G401.6 (cell line): ENCODE measurements around the gene STRA6.
"Not testable (repeated sequence)": the region's sequence is repeated elsewhere in the genome, so short reads cannot be mapped to it uniquely, and the experiment has no call there.

ENCODE experiments used
- FAIRE-seq: peaks from 2 replicates; lab custom pipeline; 2012; peaks lifted over from hg19 to GRCh38; lab: Jason Lieb, UNC

The STRA6 gene

GRCh38 chr15:74160390-74160789 is 42.2 kb downstream of the STRA6 start:
- not testable (repeated sequence) for FAIRE-seq

DNA sequence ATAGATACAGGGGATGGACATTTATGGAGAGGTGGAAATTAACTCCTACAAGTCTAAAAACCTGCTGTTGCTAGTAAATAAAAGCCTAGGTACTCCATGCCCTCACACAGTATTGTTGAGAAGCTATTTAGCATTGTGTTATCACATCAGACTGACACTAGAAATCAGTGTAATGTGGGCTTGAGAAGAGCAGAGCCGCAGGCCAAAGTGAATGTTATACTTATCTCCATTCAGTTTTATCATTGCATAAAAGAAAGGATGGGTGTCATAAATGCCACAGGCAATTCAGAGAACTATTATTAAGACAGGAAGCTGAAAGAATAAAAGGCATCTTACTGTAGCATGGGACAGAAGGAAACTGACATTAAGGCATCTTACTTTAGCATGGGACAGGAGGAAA is 42.8 kb downstream of the STRA6 start:
- no peak for FAIRE-seq

DNA sequence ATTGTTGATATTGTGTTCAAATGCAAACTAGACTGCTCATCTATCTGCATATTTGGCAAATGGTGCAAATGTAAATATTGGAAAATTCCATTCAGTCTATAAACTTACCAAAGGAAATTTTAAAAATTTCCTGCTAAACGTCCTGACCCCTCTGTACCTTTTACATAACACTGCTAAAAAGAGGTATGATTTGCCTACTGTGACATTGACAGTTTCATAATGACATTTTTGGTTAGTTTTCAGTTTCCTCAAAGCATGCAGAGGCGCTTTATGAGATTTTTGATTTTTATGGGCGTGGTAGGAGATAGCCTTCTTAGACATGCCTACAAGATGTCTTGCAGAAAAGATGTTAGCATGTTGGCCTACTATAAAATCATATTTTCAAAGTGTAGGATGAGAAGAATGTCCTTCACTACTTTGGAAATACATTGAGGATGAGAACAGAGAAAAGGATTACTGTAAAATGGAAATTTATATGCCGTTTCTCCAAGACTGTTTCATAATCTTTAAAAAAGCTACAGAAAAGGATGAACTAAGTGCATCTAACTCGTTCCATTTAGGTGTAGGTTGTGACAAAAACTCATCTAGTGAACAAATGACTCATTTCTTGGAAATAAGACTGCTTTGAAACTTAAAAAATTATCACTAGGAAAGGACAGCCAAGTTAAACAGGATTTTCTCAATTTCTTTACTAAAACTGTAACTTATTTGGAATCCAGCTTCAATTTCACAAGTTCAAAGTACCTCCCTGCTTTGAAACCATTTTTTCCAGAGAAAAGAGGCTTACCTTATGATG is 43.5 kb downstream of the STRA6 start:
- no peak for FAIRE-seq

DNA sequence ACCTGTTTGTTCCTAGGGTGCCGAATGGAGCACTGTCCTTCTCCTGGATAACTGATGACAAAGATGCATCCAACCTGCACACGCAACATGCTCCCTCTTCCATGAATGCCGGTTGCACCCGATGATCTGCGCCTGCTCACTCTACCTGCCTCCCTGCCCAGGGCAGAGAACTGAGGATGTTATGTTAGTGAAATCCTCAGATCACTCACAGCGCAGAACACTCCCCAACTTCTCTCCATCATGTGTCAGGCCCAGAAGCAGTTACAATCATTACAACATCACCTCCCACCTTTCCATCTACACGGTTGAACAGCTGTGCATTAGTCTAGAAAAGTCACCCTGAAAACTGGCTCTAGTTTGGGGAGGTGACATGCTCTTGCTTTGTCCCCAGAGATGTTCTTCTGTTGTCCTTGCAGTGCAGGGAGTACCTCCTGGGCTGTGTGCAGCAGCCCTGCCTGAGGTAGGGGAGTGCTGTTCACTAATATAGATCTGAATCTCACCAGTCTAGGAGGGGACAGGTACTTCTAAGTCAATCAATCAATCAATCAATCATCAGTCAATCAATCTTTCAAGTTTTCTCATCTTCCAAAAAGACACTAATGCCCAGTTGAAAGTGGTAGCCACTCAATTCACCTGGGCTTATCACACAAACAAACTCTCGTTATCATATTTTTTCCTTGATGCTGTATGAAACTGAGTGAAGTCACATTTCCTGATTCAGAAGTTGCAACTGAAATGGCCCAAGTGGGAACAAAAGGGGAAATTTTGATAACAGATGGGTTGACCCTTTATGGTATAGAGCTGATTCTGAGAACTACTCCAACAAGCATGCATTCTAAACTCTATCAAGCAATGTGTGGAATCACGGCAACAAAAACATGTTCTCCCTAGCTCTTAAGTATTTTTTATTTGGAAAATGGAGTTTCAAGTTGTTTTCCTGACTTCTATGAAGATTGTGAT is 44.4 kb downstream of the STRA6 start:
- FAIRE-seq = no peak

DNA sequence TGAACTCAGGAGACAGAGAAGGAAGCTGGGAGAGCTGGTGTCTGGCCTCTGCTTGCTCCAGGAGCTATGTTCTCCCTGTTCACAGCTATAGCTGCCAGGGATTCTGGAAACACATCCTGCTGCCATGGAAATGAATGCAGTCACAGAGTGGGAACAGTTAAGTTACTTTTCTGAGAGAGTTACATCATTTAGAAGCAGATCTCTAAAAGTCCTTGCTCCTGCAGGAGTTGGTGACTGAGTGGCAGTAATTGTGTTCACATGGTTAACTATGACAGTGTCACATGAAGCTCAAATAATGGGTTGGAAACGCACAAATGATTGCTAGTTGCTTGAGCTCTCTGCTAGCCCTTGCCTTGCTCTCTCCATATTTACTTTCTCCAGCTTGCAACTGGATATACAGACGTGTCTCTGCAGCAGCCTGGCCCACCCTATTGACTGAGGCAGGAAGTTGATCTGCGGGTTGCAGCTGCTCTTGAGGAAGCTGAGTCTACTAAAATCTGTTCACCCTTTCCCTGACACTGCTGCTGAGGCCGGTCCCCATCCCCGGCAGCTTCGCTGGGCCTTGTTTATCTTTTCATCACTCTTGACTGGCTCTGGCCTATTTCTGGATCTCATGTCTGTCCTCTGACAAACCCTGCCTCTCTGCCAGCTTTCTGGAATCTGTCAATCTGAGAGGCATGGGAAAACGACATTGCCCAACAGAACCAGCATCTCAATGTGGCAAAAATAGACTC is 45.7 kb downstream of the STRA6 start:
- no peak for FAIRE-seq

- FAIRE-seq = no peak
Measured at GRCh38 chr15:74155766-74156417, 46.7 kb downstream of the STRA6 start.

- FAIRE-seq = no peak
Measured at GRCh38 chr15:74147051-74147450, 55.5 kb downstream of the STRA6 start.

GRCh38 chr15:74146277-74146800 is 56.2 kb downstream of the STRA6 start:
- no peak for FAIRE-seq

DNA sequence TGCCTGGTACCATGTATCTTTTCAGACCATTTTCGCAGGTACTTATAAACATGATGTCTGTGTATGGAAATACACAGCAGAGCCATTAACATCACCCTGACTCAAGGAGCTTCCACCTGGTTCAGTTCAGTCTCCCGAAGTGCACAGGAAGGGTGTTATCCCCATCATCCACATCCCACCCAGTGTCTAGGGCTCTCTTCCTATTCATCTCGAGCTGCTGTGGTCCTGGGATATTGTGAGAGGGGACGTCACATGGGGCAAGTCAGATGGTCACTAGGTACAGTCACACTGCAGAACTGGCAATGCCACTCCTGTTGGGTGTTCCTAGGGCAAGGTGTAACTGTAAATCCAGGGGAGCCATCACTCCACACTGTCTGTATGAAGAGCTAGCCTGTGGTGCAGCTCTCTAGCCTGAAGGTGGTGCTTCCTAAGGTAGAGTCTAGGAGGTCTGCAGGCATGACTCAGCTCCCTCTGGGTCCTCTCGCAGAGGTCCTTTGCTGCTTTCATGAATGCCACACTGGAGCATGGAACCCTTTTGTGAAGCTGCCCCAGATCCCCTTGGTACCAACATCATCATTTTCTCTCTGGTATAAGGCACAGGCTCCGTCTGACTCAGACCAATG is 58.3 kb downstream of the STRA6 start:
- FAIRE-seq = no peak

DNA sequence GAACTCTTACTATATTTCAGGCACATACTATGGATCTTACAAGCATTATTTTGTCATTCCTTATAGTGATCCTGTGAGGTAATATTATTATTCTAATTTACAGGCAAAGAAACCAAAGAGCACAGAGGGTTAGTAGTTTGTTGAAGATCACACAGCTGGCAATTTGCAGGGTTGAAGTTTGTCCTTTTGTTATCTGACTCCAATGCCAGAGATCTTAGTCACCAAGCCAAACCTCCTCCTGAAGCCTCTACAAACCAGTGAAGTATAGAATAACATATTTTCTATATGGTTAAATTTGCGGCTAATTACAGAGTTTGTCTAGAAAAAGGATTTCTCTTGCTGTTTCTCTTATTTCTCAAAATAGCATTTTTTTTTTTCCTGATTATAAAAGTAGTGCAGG is 61.0 kb downstream of the STRA6 start:
- no peak for FAIRE-seq

- no peak for FAIRE-seq
Measured at GRCh38 chr15:74138642-74139041, 63.9 kb downstream of the STRA6 start.

DNA sequence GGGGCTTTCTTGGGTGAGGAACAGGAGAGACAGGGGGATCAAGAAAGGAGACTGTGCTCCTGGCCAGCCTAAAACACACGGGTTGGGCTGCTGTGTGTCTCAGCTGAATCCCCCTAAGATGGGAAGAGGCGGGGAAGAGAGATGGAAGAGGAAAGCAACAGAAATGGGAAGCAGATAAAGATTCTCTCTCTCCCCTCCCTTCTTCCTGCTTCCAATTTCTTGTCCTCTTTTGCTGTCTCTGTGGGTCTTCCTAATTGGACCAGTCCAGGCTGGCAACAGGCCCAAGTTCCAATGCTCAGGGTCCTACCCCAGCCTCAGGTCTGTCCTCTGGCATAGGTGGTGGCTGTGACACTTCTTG is 65.1 kb downstream of the STRA6 start:
- FAIRE-seq = no peak

DNA sequence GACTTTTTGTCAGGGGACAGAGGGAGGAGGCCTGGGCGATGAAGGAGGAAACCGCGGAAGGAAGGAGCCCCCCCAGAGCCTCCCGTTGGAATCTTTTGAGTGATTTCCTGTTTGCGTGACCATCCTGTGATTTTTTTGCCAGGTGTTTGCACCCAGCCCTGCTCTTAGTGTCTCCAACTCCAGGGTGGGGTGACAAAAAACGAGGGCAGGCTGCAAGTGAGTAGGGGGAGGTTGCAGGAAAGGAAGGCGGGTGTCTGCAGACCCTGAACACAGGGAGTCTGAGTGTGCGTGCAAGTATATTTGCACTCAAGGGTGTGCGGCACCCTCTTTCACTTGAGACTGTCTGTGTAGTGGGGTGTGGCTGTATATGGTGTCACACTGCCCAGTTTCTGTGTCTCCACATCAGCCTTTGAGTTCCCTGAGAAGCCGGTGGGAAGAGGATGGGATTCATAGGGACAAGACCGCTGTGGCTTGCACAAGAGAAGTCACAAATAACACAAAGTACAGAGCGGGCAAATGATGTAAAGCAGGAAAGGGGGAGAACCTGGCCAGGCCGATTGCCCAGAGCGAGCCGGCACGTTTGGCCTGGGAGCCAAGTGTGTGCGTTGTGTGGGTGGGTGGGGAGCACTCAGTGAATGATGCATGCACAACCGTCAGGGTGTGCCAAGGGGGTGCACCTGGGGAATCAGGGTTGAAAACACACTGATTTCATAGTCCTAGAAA is 65.6 kb downstream of the STRA6 start:
- no peak for FAIRE-seq

DNA sequence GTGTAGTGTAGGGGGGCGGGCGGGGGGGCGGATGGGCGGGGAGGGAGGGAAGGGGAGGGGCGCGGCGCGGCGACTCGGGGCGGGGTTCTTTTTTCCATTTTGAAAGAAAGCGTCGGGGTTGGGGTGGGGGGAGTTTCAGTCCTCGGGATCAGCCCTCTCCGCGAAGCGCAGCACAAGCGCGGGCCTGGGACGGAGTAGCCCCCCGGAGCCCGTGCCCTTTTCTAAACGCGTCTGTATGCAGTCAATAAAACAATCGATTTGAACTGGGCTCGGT is 66.1 kb downstream of the STRA6 start:
- no peak for FAIRE-seq

DNA sequence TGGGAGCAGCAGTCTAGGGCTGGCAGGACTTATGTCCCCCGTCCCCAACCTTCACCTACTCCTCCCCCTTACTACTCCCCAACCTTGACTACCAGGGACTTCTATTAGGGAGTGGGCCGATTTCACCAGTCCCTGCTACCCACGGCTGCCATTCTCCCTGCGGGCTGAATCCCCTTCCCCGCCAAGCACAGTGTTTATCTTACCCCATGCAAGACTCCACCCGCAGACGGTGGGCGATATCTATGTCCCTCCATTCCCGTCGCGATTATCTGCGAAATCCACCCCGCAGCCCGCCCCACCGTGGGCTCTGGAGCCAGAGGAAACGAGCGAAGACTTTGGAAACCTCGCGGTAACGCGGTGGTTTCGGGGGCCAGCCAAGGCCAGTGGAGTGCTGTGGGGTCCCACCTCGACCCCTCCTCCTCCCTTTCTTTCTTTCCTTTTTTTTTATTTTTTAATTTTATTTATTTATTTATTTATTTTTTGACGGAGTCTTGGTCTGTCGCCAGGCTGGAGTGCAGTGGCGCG is 67.5 kb downstream of the STRA6 start:
- no peak for FAIRE-seq

DNA sequence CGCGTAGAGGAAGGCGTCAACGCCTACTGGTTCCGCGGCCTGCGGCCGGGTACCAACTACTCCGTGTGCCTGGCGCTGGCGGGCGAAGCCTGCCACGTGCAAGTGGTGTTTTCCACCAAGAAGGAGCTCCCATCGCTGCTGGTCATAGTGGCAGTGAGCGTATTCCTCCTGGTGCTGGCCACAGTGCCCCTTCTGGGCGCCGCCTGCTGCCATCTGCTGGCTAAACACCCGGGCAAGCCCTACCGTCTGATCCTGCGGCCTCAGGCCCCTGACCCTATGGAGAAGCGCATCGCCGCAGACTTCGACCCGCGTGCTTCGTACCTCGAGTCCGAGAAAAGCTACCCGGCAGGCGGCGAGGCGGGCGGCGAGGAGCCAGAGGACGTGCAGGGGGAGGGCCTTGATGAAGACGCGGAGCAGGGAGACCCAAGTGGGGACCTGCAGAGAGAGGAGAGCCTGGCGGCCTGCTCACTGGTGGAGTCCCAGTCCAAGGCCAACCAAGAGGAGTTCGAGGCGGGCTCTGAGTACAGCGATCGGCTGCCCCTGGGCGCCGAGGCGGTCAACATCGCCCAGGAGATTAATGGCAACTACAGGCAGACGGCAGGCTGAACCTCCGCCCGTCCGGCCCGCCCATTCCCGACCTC is 68.1 kb downstream of the STRA6 start:
- FAIRE-seq = no peak

- no peak for FAIRE-seq
Measured at GRCh38 chr15:74133694-74134386, 68.7 kb downstream of the STRA6 start.

- no peak for FAIRE-seq
Measured at GRCh38 chr15:74132681-74133651, 69.6 kb downstream of the STRA6 start.
